Endothelial cell (in vitro differentiated cells): Measurements from ENCODE around the gene MVP. TPM values are rescaled to one million over a fixed set of nuclear protein-coding genes. Genes with fewer than 3 reads are reported as not detected.
A peak's percentile ranks its signal among the peaks of the same experiment; 100 is the strongest.

Source experiments
- DNase-seq: peaks from one replicate; pipeline ENCODE4 v3.0.0; 2021; ENCODE audit warnings: low spot score
- H3K27ac Mint-ChIP-seq: one replicate; pipeline ENCODE4 v1.8.0; 2021; ENCODE audit warnings: mixed read lengths, inconsistent platforms; ENCODE audit not compliant: unreplicated experiment
- H3K27me3 Mint-ChIP-seq: one replicate; pipeline ENCODE4 v1.8.0; 2021; ENCODE audit warnings: mild to moderate bottlenecking, moderate library complexity, mixed read lengths, inconsistent platforms; ENCODE audit not compliant: unreplicated experiment
- H3K36me3 Mint-ChIP-seq: one replicate; pipeline ENCODE4 v1.8.0; 2021; ENCODE audit warnings: mild to moderate bottlenecking, low read depth, mixed read lengths, inconsistent platforms; ENCODE audit not compliant: unreplicated experiment
- H3K4me1 Mint-ChIP-seq: one replicate; pipeline ENCODE4 v1.8.0; 2021; ENCODE audit warnings: mild to moderate bottlenecking, mixed read lengths, inconsistent platforms; ENCODE audit not compliant: unreplicated experiment
- H3K4me3 Mint-ChIP-seq: one replicate; pipeline ENCODE4 v1.8.0; 2021; ENCODE audit warnings: mild to moderate bottlenecking, mixed read lengths, inconsistent platforms; ENCODE audit not compliant: unreplicated experiment
- H3K9me3 Mint-ChIP-seq: one replicate; pipeline ENCODE4 v1.8.0; 2021; ENCODE audit warnings: mixed read lengths, inconsistent platforms; ENCODE audit not compliant: unreplicated experiment
- CTCF ChIP-seq: fragments of 200-600 bp; sonication (generic); IDR thresholded peaks from one replicate; pipeline ENCODE4 v1.5.0; 2021; ENCODE audit warnings: antibody characterized with exemption; ENCODE audit not compliant: unreplicated experiment
- total RNA-seq: library from RNA; stranded (reverse); fragmentation: NEBNext Ultra II Directional; extraction: Animal tissue kit (Norgen Biotek cat#: 25700); gene quantifications from one replicate; pipeline ENCODE4 v1.2.1, GENCODE V29; 2021; ENCODE audit not compliant: unreplicated experiment

The MVP gene
- total RNA-seq, 1 donor from 2014 or later, result 2.0 TPM

- DNase-seq, result no peak
- no peaks in the 10 kb centered on the region for H3K9me3 Mint-ChIP-seq
- peaks cover 41% of the 10 kb centered on the region for H3K4me1 Mint-ChIP-seq
- peak overlapping the region; percentile 97 for H3K4me3 Mint-ChIP-seq
- peaks cover 14% of the 10 kb centered on the region for H3K36me3 Mint-ChIP-seq
- TF ChIP-seq CTCF, result no peak
- H3K27ac Mint-ChIP-seq, result peak overlapping the region; percentile 86
- peaks cover 36% of the 10 kb centered on the region for H3K27me3 Mint-ChIP-seq
Observed at GRCh38 chr16:29808219-29808900, 11.9 kb upstream of the MVP start.

GRCh38 chr16:29809031-29809747 is 11.1 kb upstream of the MVP start:
- H3K27ac Mint-ChIP-seq, result no peak overlapping the region
- peaks cover 47% of the 10 kb centered on the region for H3K4me1 Mint-ChIP-seq
- peaks cover 13% of the 10 kb centered on the region for H3K36me3 Mint-ChIP-seq
- H3K9me3 Mint-ChIP-seq, result no peaks in the 10 kb centered on the region
- H3K27me3 Mint-ChIP-seq, result peaks cover 36% of the 10 kb centered on the region
- H3K4me3 Mint-ChIP-seq, result peak overlapping the region; percentile 97
- no peak for TF ChIP-seq CTCF
- DNase-seq, result no peak

- Mint-ChIP-seq H3K4me3 (peak overlapping the region; percentile 86), H3K27me3 (peaks cover 32% of the 10 kb centered on the region), H3K27ac (peak overlapping the region; percentile 86), H3K4me1 (peaks cover 52% of the 10 kb centered on the region), H3K36me3 (peaks cover 9% of the 10 kb centered on the region), H3K9me3 (no peaks in the 10 kb centered on the region)
- DNase-seq, result no peak
- TF ChIP-seq CTCF, result no peak
Observed at GRCh38 chr16:29809850-29810698, 10.2 kb upstream of the MVP start.

DNA sequence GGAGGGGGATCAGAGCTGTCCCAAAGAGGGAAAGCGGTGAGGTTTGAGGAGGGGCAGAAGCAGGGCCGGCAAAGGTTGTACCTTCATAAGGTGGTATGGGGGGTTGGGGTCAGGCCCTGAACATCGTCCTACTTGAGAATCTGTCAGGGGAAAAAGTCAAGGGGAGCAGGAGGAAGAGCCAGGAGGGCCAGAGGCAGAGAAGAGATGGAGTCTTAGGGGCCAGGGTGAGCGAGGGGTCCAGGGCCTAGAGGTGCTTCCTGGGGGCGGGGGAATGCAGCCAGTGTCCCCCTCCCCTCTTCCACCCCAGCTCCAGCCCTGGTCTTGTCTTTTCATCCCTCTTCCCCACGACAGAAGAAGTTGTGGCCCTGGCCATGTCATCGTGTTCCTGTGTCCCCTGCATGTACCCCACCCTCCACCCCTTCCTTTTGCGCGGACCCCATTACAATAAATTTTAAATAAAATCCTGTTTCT is 9.5 kb upstream of the MVP start:
- peaks cover 53% of the 10 kb centered on the region for H3K4me1 Mint-ChIP-seq
- peak overlapping the region; percentile 86 for H3K4me3 Mint-ChIP-seq
- no peak for TF ChIP-seq CTCF
- no peaks in the 10 kb centered on the region for H3K9me3 Mint-ChIP-seq
- H3K27me3 Mint-ChIP-seq, result peaks cover 30% of the 10 kb centered on the region
- H3K27ac Mint-ChIP-seq, result peak overlapping the region; percentile 32
- H3K36me3 Mint-ChIP-seq, result peaks cover 9% of the 10 kb centered on the region
- no peak for DNase-seq
